CD14-positive monocyte (primary cell): ENCODE data around the gene GRIK3. TPM values are rescaled to one million over a fixed set of nuclear protein-coding genes. Genes with fewer than 3 reads are reported as not detected.
A peak's percentile ranks its signal among the peaks of the same experiment; 100 is the strongest.

Experiments used
- DNase-seq, 3 donors: peaks; one replicate each; pipeline ENCODE4 v3.0.0-alpha.2; 2011 to 2022
- H2AFZ ChIP-seq: 2 replicates; pipeline ENCODE4 v1.6.0; 2012; ENCODE audit warnings: mild to moderate bottlenecking, low read depth, low read length, inconsistent platforms; ENCODE audit not compliant: insufficient read depth, poor library complexity, severe bottlenecking
- H3K27ac ChIP-seq, 2 donors: 1 replicate in 1 of 2; 2 replicates in 1 of 2; pipeline ENCODE4 v1.5.1; 2012 to 2013; ENCODE audit warnings: low read length in 2 of 2, control low read depth in 1 of 2, inconsistent platforms in 1 of 2, low read depth in 1 of 2, mild to moderate bottlenecking in 1 of 2
- H3K27me3 ChIP-seq, 2 donors: one replicate each; pipeline versions ENCODE4 v1.6.0 to v1.6.1; 2011 to 2013; ENCODE audit warnings: low read length in 2 of 2; ENCODE audit not compliant: control insufficient read depth in 2 of 2, insufficient read depth in 2 of 2
- H3K36me3 ChIP-seq, 2 donors: replicated peaks in 1 of 2; 1 replicate in 1 of 2; 2 replicates in 1 of 2; pipeline versions ENCODE4 v1.5.1 to v1.6.1; 2012 to 2013; ENCODE audit warnings: low read length in 2 of 2, control low read depth in 1 of 2, inconsistent platforms in 1 of 2, mild to moderate bottlenecking in 1 of 2; ENCODE audit not compliant: insufficient read depth in 2 of 2, control insufficient read depth in 1 of 2
- H3K4me1 ChIP-seq, 2 donors: 1 replicate in 1 of 2; 2 replicates in 1 of 2; pipeline versions ENCODE4 v1.5.1 to v1.6.1; 2012 to 2013; ENCODE audit warnings: low read length in 2 of 2, control low read depth in 1 of 2, inconsistent platforms in 1 of 2, mild to moderate bottlenecking in 1 of 2, moderate library complexity in 1 of 2; ENCODE audit not compliant: insufficient read depth in 2 of 2, control insufficient read depth in 1 of 2
- H3K4me2 ChIP-seq: replicated peaks from 2 replicates; pipeline ENCODE3; 2012; ENCODE audit warnings: low read length, moderate library complexity, mild to moderate bottlenecking; ENCODE audit not compliant: poor library complexity, severe bottlenecking; ENCODE audit errors: extremely low read depth
- H3K4me3 ChIP-seq, 3 experiments: fragments of 200-600 bp in 1 of 3; sonication (generic) in 1 of 3; replicated peaks in 1 of 3; 1 replicate in 2 of 3; 2 replicates in 1 of 3; pipeline ENCODE4 v1.5.1; 2011 to 2013; ENCODE audit warnings: low read length in 3 of 3, mild to moderate bottlenecking in 3 of 3, control low read depth in 2 of 3, low read depth in 2 of 3, inconsistent platforms in 1 of 3, moderate library complexity in 1 of 3
- H3K79me2 ChIP-seq: 2 replicates; pipeline ENCODE4 v1.6.0; 2012; ENCODE audit warnings: mild to moderate bottlenecking, control low read depth, inconsistent platforms, low read length, moderate library complexity; ENCODE audit not compliant: insufficient read depth
- H3K9ac ChIP-seq: 2 replicates; pipeline ENCODE4 v1.6.0; 2017; ENCODE audit warnings: low read length, mild to moderate bottlenecking; ENCODE audit not compliant: insufficient read depth, poor library complexity, severe bottlenecking
- H3K9me3 ChIP-seq, 2 donors: replicated peaks in 1 of 2; 1 replicate in 1 of 2; 2 replicates in 1 of 2; pipeline versions ENCODE4 v1.5.1 to v1.6.1; 2012 to 2013; ENCODE audit warnings: low read length in 2 of 2, control low read depth in 1 of 2; ENCODE audit not compliant: control insufficient read depth in 1 of 2, insufficient read depth in 1 of 2
- H4K20me1 ChIP-seq: 2 replicates; pipeline ENCODE4 v1.6.0; 2012; ENCODE audit warnings: mild to moderate bottlenecking, low read length, control low read depth, moderate library complexity; ENCODE audit not compliant: insufficient read depth
- H3K27ac Mint-ChIP-seq, 7 donors: one replicate each; pipeline ENCODE4 v1.8.0; 2020; ENCODE audit warnings: mild to moderate bottlenecking in 7 of 7, mixed read lengths in 7 of 7, moderate library complexity in 6 of 7, inconsistent platforms in 2 of 7
- H3K27me3 Mint-ChIP-seq, 3 donors: one replicate each; pipeline ENCODE4 v1.8.0; 2021 to 2022; ENCODE audit warnings: low read depth in 3 of 3, mild to moderate bottlenecking in 3 of 3, mixed read lengths in 3 of 3, moderate library complexity in 3 of 3, inconsistent platforms in 1 of 3
- H3K36me3 Mint-ChIP-seq, 2 donors: one replicate each; pipeline ENCODE4 v1.8.0; 2020; ENCODE audit warnings: mixed read lengths in 2 of 2, inconsistent platforms in 1 of 2, mild to moderate bottlenecking in 1 of 2
- H3K4me1 Mint-ChIP-seq: one replicate; pipeline ENCODE4 v1.8.0; 2020; ENCODE audit warnings: mild to moderate bottlenecking, mixed read lengths
- H3K4me3 Mint-ChIP-seq, 2 donors: one replicate each; pipeline ENCODE4 v1.8.0; 2020; ENCODE audit warnings: mild to moderate bottlenecking in 2 of 2, mixed read lengths in 2 of 2, moderate library complexity in 1 of 2
- H3K9me3 Mint-ChIP-seq, 7 donors: one replicate each; pipeline ENCODE4 v1.8.0; 2020 to 2022; ENCODE audit warnings: mixed read lengths in 7 of 7, mild to moderate bottlenecking in 6 of 7, moderate library complexity in 6 of 7, inconsistent platforms in 2 of 7
- CTCF ChIP-seq: fragments of 200-600 bp; IDR thresholded peaks from one replicate; pipeline ENCODE4 v1.8.0; 2022; ENCODE audit warnings: antibody characterized with exemption, mild to moderate bottlenecking
- WGBS: methylation state at CpG from one replicate; pipeline ENCODE4 v1.1.5; 2013; ENCODE audit warnings: missing lambda C conversion rate; ENCODE audit not compliant: insufficient coverage; 5-methylcytosine and 5-hydroxymethylcytosine counted together
- intact Hi-C, 2 donors: fragments of 100-400 bp; cut with micrococcal nuclease; formaldehyde crosslinking; loops; one replicate each; pipeline versions ENCODE4 v1.15.0 to v1.15.1; 2023
- polyA plus RNA-seq, 3 donors: library from polyadenylated mRNA; depleted of rRNA in 1 of 3; unstranded in 2 of 3; stranded (reverse) in 1 of 3; fragments of 300-500 nt in 2 of 3; fragments of >200 nt in 1 of 3; fragmentation: Illumina TruSeq in 2 of 3; gene quantifications; 1 replicate in 2 of 3; 2 replicates in 1 of 3; pipeline ENCODE4 v1.2.3, GENCODE V29; 2012 to 2021

GRIK3 gene
- polyA plus RNA-seq, 3 donors = not detected

- TF ChIP-seq CTCF = no peak
- H3K4me3 ChIP-seq = no peak overlapping the region
- intact Hi-C loops = no loop called here
- no peak overlapping the region for H3K27ac ChIP-seq
- no peaks in the 10 kb centered on the region for H4K20me1 ChIP-seq
- Mint-ChIP-seq H3K4me3 (no peak overlapping the region), H3K27ac (no peak overlapping the region), H3K27me3 (peaks cover 39 to 43% (median 43%) of the 10 kb centered on the region in 3 donors), H3K4me1 (no peaks in the 10 kb centered on the region), H3K9me3 (peaks cover 0 to 3% (median 0%) of the 10 kb centered on the region in 7 donors), H3K36me3 (no peaks in the 10 kb centered on the region)
- no peak overlapping the region for H2AFZ ChIP-seq
- WGBS = 59% methylated on average over 5 of the region's 13 CpGs
- H3K4me1 ChIP-seq = no peaks in the 10 kb centered on the region
- H3K79me2 ChIP-seq = no peaks in the 10 kb centered on the region
- H3K36me3 ChIP-seq = no peaks in the 10 kb centered on the region
- H3K4me2 ChIP-seq = no peak overlapping the region
- no peak for DNase-seq
- H3K9ac ChIP-seq = no peak overlapping the region
- peaks cover 0 to 22% of the 10 kb centered on the region in 2 donors for H3K27me3 ChIP-seq
- no peaks in the 10 kb centered on the region for H3K9me3 ChIP-seq
Observed at GRCh38 chr1:36773827-36774541, 260.3 kb downstream of the GRIK3 start.

GRCh38 chr1:36772647-36773495, 261.4 kb downstream of the GRIK3 start:
- H3K79me2 ChIP-seq = no peaks in the 10 kb centered on the region
- H3K36me3 ChIP-seq = no peaks in the 10 kb centered on the region
- no peak for DNase-seq
- Mint-ChIP-seq H3K36me3 (no peaks in the 10 kb centered on the region), H3K4me3 (peak overlapping the region in 1 of 2 donors; percentile 49), H3K27me3 (peaks cover 39 to 44% (median 41%) of the 10 kb centered on the region in 3 donors), H3K27ac (no peak overlapping the region), H3K9me3 (peaks cover 0 to 3% (median 0%) of the 10 kb centered on the region in 7 donors), H3K4me1 (no peaks in the 10 kb centered on the region)
- H3K9ac ChIP-seq = no peak overlapping the region
- H3K27me3 ChIP-seq = peaks cover 0 to 22% of the 10 kb centered on the region in 2 donors
- no peak overlapping the region for H3K27ac ChIP-seq
- H3K4me1 ChIP-seq = no peaks in the 10 kb centered on the region
- H3K4me2 ChIP-seq = no peak overlapping the region
- WGBS = 85% methylated on average over 6 of the region's 8 CpGs
- no peak for TF ChIP-seq CTCF
- intact Hi-C loops = no loop called here
- no peaks in the 10 kb centered on the region for H4K20me1 ChIP-seq
- no peak overlapping the region for H3K4me3 ChIP-seq
- H2AFZ ChIP-seq = no peak overlapping the region
- H3K9me3 ChIP-seq = no peaks in the 10 kb centered on the region
